K562 (cell line): ENCODE results near the gene AP2S1. TPM values are rescaled to one million over a fixed set of nuclear protein-coding genes. Genes with fewer than 3 reads are reported as not detected.
A peak's percentile ranks its signal among the peaks of the same experiment; 100 is the strongest.

Source experiments
- ATAC-seq: fragments of 200-7000 bp; cut with Tn5 transposase; 3 replicates; pipeline ENCODE4 v1.9.1; 2020; ENCODE audit warnings: moderate library complexity
- BruUV-seq: library from RNA; stranded (reverse); fragments of 400-500 nt; replicated peaks from 2 replicates; lab custom pipeline; 2021; lab: Mats Ljungman, UMichigan
- CTCF ChIA-PET: fragments of 300-600 bp; formaldehyde crosslinking; extraction: SDS; loops from one replicate; lab custom pipeline; 2021; ENCODE audit warnings: low intra/inter-chr PET ratio; lab: Yijun Ruan, JAX
- POLR2A ChIA-PET: fragments of 300-600, 350-650 bp; sonication (Branson Sonifier 250); formaldehyde crosslinking; extraction: SDS; loops from one replicate; lab custom pipeline; 2021; ENCODE audit warnings: antibody characterized with exemption, inconsistent platforms; lab: Yijun Ruan, JAX
- DNase-seq, 4 experiments: peaks; one replicate each; pipeline versions ENCODE4 v3.0.0 to v3.0.0-alpha.2; 2011 to 2018; ENCODE audit warnings: low spot score in 3 of 4, mixed read lengths in 3 of 4; ENCODE audit errors: extremely low read depth in 1 of 4
- FAIRE-seq: peaks from 2 replicates; lab custom pipeline; 2011; peaks lifted over from hg19 to GRCh38; lab: Jason Lieb, UNC
- H2AFZ ChIP-seq: 2 replicates; pipeline ENCODE4 v1.6.0; 2011; ENCODE audit warnings: low read depth, low read length, control low read depth, inconsistent platforms
- H3K27ac ChIP-seq: fragments of 200-600 bp; 3 replicates; pipeline ENCODE4 v1.8.0; 2011; ENCODE audit warnings: low read depth, mild to moderate bottlenecking, control low read depth, inconsistent platforms, low read length, moderate library complexity, mixed read lengths; ENCODE audit errors: extremely low read depth
- H3K27me3 ChIP-seq, 2 experiments: fragments of 300-600 bp in 1 of 2; 2 replicates in 1 of 2; 3 replicates in 1 of 2; pipeline versions ENCODE4 v1.6.0 to v1.8.0; 2011; ENCODE audit warnings: inconsistent platforms in 2 of 2, low read length in 2 of 2, mild to moderate bottlenecking in 1 of 2, mixed read lengths in 1 of 2, moderate library complexity in 1 of 2; ENCODE audit not compliant: control insufficient read depth in 2 of 2, insufficient read depth in 2 of 2
- H3K36me3 ChIP-seq: fragments of 300-600 bp; 3 replicates; pipeline ENCODE4 v1.8.0; 2011; ENCODE audit warnings: mild to moderate bottlenecking, low read length, inconsistent platforms; ENCODE audit not compliant: control insufficient read depth, insufficient read depth
- H3K4me1 ChIP-seq, 2 experiments: fragments of 200-600 bp in 1 of 2; replicated peaks in 1 of 2; 2 replicates in 1 of 2; 3 replicates in 1 of 2; pipeline versions ENCODE4 v1.5.1 to v1.8.0; 2011; ENCODE audit warnings: inconsistent platforms in 2 of 2, low read length in 2 of 2, mild to moderate bottlenecking in 1 of 2, mixed read lengths in 1 of 2, moderate library complexity in 1 of 2; ENCODE audit not compliant: control insufficient read depth in 2 of 2, insufficient read depth in 2 of 2
- H3K4me2 ChIP-seq: 2 replicates; pipeline ENCODE4 v1.6.1; 2011; ENCODE audit warnings: low read length, control low read depth, inconsistent platforms, mixed read lengths; ENCODE audit not compliant: insufficient read depth
- H3K4me3 ChIP-seq: fragments of 200-600 bp; sonication (generic), shearing (Covaris generic); 2 replicates; pipeline ENCODE4 v1.5.1; 2016; ENCODE audit warnings: control low read depth, inconsistent platforms
- H3K79me2 ChIP-seq: fragments of 200-600 bp; 3 replicates; pipeline ENCODE4 v1.8.0; 2011; ENCODE audit warnings: low read length, inconsistent platforms; ENCODE audit not compliant: control insufficient read depth, insufficient read depth
- H3K9ac ChIP-seq, 2 experiments: 2 replicates each; pipeline versions ENCODE4 v1.6.0 to v1.6.1; 2011; ENCODE audit warnings: low read depth in 2 of 2, low read length in 2 of 2, control low read depth in 1 of 2, inconsistent platforms in 1 of 2, mild to moderate bottlenecking in 1 of 2, mixed read lengths in 1 of 2; ENCODE audit not compliant: insufficient read depth in 1 of 2
- H3K9me1 ChIP-seq: one replicate; pipeline ENCODE4 v1.6.0; 2011; ENCODE audit warnings: inconsistent platforms, mild to moderate bottlenecking, low read length, moderate library complexity; ENCODE audit not compliant: control insufficient read depth, insufficient read depth
- H3K9me3 ChIP-seq: replicated peaks from 2 replicates; pipeline ENCODE4 v1.5.1; 2011; ENCODE audit warnings: low read depth, low read length, inconsistent platforms; ENCODE audit not compliant: control insufficient read depth, insufficient read depth
- H4K20me1 ChIP-seq: replicated peaks from 2 replicates; pipeline ENCODE4 v1.6.1; 2011; ENCODE audit warnings: low read length, inconsistent platforms, mixed read lengths; ENCODE audit not compliant: control insufficient read depth, insufficient read depth
- CBX8 ChIP-seq: fragments of 200-600 bp; sonication (generic); IDR thresholded peaks from 2 replicates; pipeline ENCODE4 v1.6.1; 2012; ENCODE audit warnings: borderline replicate concordance, mixed run types, low read depth, mild to moderate bottlenecking, moderate library complexity, mixed read lengths, low read length, control low read depth, inconsistent platforms; ENCODE audit not compliant: poor library complexity, severe bottlenecking; ENCODE audit errors: extremely low read depth
- CC2D1A ChIP-seq: fragments of 450-650 bp; IDR thresholded peaks from 2 replicates; pipeline ENCODE4 v1.6.1; 2017; ENCODE audit warnings: mild to moderate bottlenecking
- E2F5 ChIP-seq: sonication (generic); formaldehyde crosslinking; IDR thresholded peaks from 2 replicates; pipeline ENCODE4 v1.8.0; 2022; ENCODE audit warnings: mild to moderate bottlenecking, missing genetic modification reagents
- ETV5 ChIP-seq: sonication (generic); formaldehyde crosslinking; IDR thresholded peaks from 2 replicates; pipeline ENCODE4 v1.4.0; 2020; ENCODE audit warnings: low read depth, mild to moderate bottlenecking, missing genetic modification reagents
- HDGF ChIP-seq: fragments of 450-650 bp; IDR thresholded peaks from 2 replicates; pipeline ENCODE4 v1.6.1; 2016
- KDM1A ChIP-seq, 2 experiments: fragments of 450-650 bp; IDR thresholded peaks; 2 replicates each; pipeline ENCODE4 v1.6.1; 2016; ENCODE audit warnings: mild to moderate bottlenecking in 2 of 2
- MNT ChIP-seq, 2 experiments: fragments of 450-650 bp; conservative IDR thresholded peaks; 2 replicates each; pipeline ENCODE4 v1.6.1; 2017; ENCODE audit warnings: mild to moderate bottlenecking in 2 of 2, moderate library complexity in 2 of 2
- NCOA1 ChIP-seq: fragments of 450-650 bp; IDR thresholded peaks from 2 replicates; pipeline ENCODE4 v1.6.1; 2016; ENCODE audit warnings: low read depth
- POLR2A ChIP-seq: fragments of 450-650 bp; conservative IDR thresholded peaks from 2 replicates; pipeline ENCODE4 v1.6.1; 2016
- RFX7 ChIP-seq: fragments of 250-450 bp; sonication (Bioruptor Pico); IDR thresholded peaks from 2 replicates; pipeline ENCODE4 v1.5.1; 2021; ENCODE audit warnings: mild to moderate bottlenecking
- SPI1 ChIP-seq: IDR thresholded peaks from 2 replicates; pipeline ENCODE4 v1.6.1; 2011; ENCODE audit warnings: low read depth, low read length, control low read depth, borderline replicate concordance
- TAF1 ChIP-seq: IDR thresholded peaks from 2 replicates; pipeline ENCODE4 v1.6.1; 2011; ENCODE audit warnings: mild to moderate bottlenecking, low read length, moderate library complexity; ENCODE audit not compliant: insufficient read depth, control insufficient read depth, severe bottlenecking; ENCODE audit errors: extremely low read depth
- TCF3 ChIP-seq: sonication (generic); formaldehyde crosslinking; IDR thresholded peaks from 2 replicates; pipeline ENCODE4 v1.4.0; 2020; ENCODE audit warnings: mild to moderate bottlenecking, missing genetic modification reagents
- TGIF2 ChIP-seq: sonication (generic); formaldehyde crosslinking; IDR thresholded peaks from 2 replicates; pipeline ENCODE4 v1.8.1; 2022; ENCODE audit warnings: mild to moderate bottlenecking, missing genetic modification reagents, moderate library complexity
- USF1 ChIP-seq: sonication (generic); formaldehyde crosslinking; IDR thresholded peaks from 2 replicates; pipeline ENCODE4 v1.9.0; 2022; ENCODE audit warnings: mild to moderate bottlenecking, missing genetic modification reagents
- ZBTB43 ChIP-seq: sonication (generic); formaldehyde crosslinking; IDR thresholded peaks from 2 replicates; pipeline ENCODE4 v1.8.0; 2023; ENCODE audit warnings: mild to moderate bottlenecking, missing genetic modification reagents
- ZBTB8A ChIP-seq: fragments of 450-650 bp; IDR thresholded peaks from 2 replicates; pipeline ENCODE4 v1.6.1; 2018; ENCODE audit warnings: mild to moderate bottlenecking, moderate library complexity; ENCODE audit not compliant: partially characterized antibody
- ZNF184 ChIP-seq: sonication (generic); formaldehyde crosslinking; IDR thresholded peaks from 2 replicates; pipeline ENCODE4 v1.5.0; 2020; ENCODE audit warnings: missing genetic modification reagents
- WGBS: fragments of 100-300 bp; shearing (Covaris generic); methylation state at CpG from one replicate; pipeline ENCODE4 v1.1.6; 2016; ENCODE audit warnings: low coverage, mixed read lengths; ENCODE audit not compliant: insufficient coverage; ENCODE audit errors: missing lambda C conversion rate; 5-methylcytosine and 5-hydroxymethylcytosine counted together
- in situ Hi-C: fragments of 300-500 bp; cut with MboI; formaldehyde crosslinking; loops from 4 replicates; pipeline ENCODE4 v1.15.0; 2018; ENCODE audit warnings: inconsistent platforms, mixed read lengths
- intact Hi-C: fragments of 100-400 bp; cut with micrococcal nuclease; formaldehyde crosslinking; loops from 2 replicates; pipeline ENCODE4 v1.14.2; 2022
- polyA plus RNA-seq, 8 experiments: library from polyadenylated mRNA; depleted of rRNA in 4 of 8; stranded (reverse) in 5 of 8; unstranded in 3 of 8; fragments of >200 nt; fragmentation: Nextera tagmentation in 2 of 8; fragmentation: Illumina TruSeq in 1 of 8; extraction: Ambion mirVana in 2 of 8; extraction: Trizol in 1 of 8; gene quantifications; 2 replicates each; pipeline versions ENCODE4 v1.2.1 to v1.2.3, GENCODE V29; 2011 to 2014; ENCODE audit warnings: inconsistent platforms in 1 of 8, missing spikeins in 1 of 8
- total RNA-seq, 7 experiments: library from RNA; depleted of rRNA in 6 of 7; stranded (reverse); fragments of >200 nt in 6 of 7; fragmentation: Illumina TruSeq in 2 of 7; extraction: Trizol in 2 of 7; gene quantifications; 2 replicates each; pipeline versions ENCODE4 v1.2.1 to v1.2.3, GENCODE V29; 2011 to 2021; ENCODE audit warnings: low replicate concordance in 1 of 7

AP2S1 gene
- total and polyA plus RNA-seq, 9 of the 15 experiments (the other 6 are each of a cell fraction or from before 2014, with no cell fraction given): 32.4 to 294 (median 136) TPM

- intact Hi-C loops: loop anchor here (5.0 to 10.0 kb wide), 3 partner anchors 66 to 384 kb away; partner anchors contain the start of gene ZC3H4
- CTCF ChIA-PET: no interaction called here
- POLR2A ChIA-PET: interaction anchor here (0.6 to 2.9 kb wide), 12 partner anchors 11 to 152 kb away, joined by 3 to 11 read pairs (median 4); no protein-coding TSS in a partner anchor
- TF ChIP-seq TCF3 (no peak), ZNF184 (CRISPR knock-in tag) (no peak), HDGF (no peak), TGIF2 (no peak), MNT (conservative IDR thresholded peaks at IDR 0.05) (no peak), TAF1 (peak; percentile 31), ZBTB43 (no peak), SPI1 (no peak), POLR2A (no peak), KDM1A (IDR thresholded peaks at IDR 0.05) (no peak), NCOA1 (no peak), RFX7 (no peak), E2F5 (CRISPR knock-in tag) (no peak), USF1 (CRISPR knock-in tag) (no peak), CC2D1A (no peak), ETV5 (CRISPR knock-in tag) (no peak), ZBTB8A (no peak), CBX8 (no peak)
Measured at GRCh38 chr19:46860846-46861690, 10.4 kb upstream of the AP2S1 start, which contains the start of gene ARHGAP35. TSS of gene ARHGAP35 (plus strand) at chr19:46860997. CDS start at chr19:46918676, 57,679 bp downstream.

More at GRCh38 chr19:46860846-46861690, 10.4 kb upstream of the AP2S1 start, which contains the start of gene ARHGAP35:
- Histone ChIP-seq H3K27ac (peak within 1 kb of the TSS; percentile 99), H2AFZ (peak within 1 kb of the TSS; percentile 95), H3K79me2 (peaks cover 57% of the 10 kb centered on the region), H3K4me3 (peak within 1 kb of the TSS; percentile 73), H3K4me1 (peaks cover 32 to 35% of the 10 kb centered on the region in 2 experiments; a peak in 4 of 5 replicates), H3K36me3 (peaks cover 7% of the 10 kb centered on the region; the same call in 2 of the 3 replicates), H4K20me1 (peaks cover 28% of the 10 kb centered on the region), H3K9ac (peak within 1 kb of the TSS; percentile 97 to 99), H3K9me3 (no peaks in the 10 kb centered on the region), H3K4me2 (peak within 1 kb of the TSS; percentile 89), H3K27me3 (no peaks in the 10 kb centered on the region), H3K9me1 (no peaks in the 10 kb centered on the region)
- in situ Hi-C loops: no loop called here
- ATAC-seq (peak; percentile 1), DNase-seq (peak; percentile 85 to 94 (median 90)), FAIRE-seq (no peak)
- 0% methylated on average over 10 of the region's 91 CpGs for WGBS
- no TSS peak for BruUV-seq
